Activated CD8-positive, alpha-beta memory T cell treated with anti-CD3 and anti-CD28 coated beads for 36 hours (primary cell): ENCODE measurements around the gene DIP2A. TPM values are rescaled to one million over a fixed set of nuclear protein-coding genes. Genes with fewer than 3 reads are reported as not detected.

Experiments used
- CTCF ChIA-PET: fragments of 350-600 bp; sonication (Branson Sonifier 250); formaldehyde crosslinking; loops from one replicate; lab custom pipeline; 2021; ENCODE audit warnings: antibody characterized with exemption; lab: Charles Lee
- POLR2A ChIA-PET: fragments of 350-600 bp; sonication (Branson Sonifier 250); formaldehyde crosslinking; loops from one replicate; lab custom pipeline; 2021; ENCODE audit warnings: antibody characterized with exemption; lab: Charles Lee
- total RNA-seq, 2 experiments: library from RNA; stranded (reverse); gene quantifications; one replicate each; pipeline ENCODE4 v1.2.3, GENCODE V29; 2021

The DIP2A gene
- total RNA-seq, 2 experiments from 2014 or later: 26.9 to 28.5 TPM

- POLR2A ChIA-PET: interaction anchor here (0.6 kb wide), 1 partner anchor 141 kb away, joined by 3 read pairs; no protein-coding TSS in a partner anchor
- CTCF ChIA-PET: interaction anchor here (0.5 kb wide), 1 partner anchor 74 kb away, joined by 4 read pairs; no protein-coding TSS in a partner anchor
Observed at GRCh38 chr21:46597031-46597430, 138.3 kb downstream of the DIP2A start.

DNA sequence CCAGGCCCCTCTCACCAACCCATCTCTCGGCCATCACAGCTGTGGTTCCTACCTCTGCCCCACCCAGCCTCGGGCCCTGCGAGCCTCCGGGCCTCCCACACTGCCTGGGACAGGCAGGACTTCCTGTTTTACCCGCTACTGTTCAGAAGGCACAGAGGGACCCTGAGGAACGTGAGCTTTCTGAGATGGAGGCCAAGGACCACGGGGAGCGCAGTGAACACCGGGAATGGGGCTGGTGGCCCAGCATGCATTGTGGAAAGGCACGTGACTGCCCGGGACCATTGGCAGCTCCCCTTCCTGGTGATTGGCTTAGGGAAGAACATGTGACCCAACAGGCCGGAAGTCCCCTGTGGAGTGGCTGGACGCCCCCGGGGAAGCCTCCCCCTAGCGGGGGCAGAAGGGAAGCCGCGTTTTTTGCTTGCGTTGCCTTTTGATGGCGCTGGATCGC is 139.2 kb downstream of the DIP2A start:
- CTCF ChIA-PET: no interaction called here
- POLR2A ChIA-PET: no interaction called here

GRCh38 chr21:46598581-46599572 is 140.2 kb downstream of the DIP2A start:
- ChIA-PET POLR2A (no interaction called here), CTCF (no interaction called here)

DNA sequence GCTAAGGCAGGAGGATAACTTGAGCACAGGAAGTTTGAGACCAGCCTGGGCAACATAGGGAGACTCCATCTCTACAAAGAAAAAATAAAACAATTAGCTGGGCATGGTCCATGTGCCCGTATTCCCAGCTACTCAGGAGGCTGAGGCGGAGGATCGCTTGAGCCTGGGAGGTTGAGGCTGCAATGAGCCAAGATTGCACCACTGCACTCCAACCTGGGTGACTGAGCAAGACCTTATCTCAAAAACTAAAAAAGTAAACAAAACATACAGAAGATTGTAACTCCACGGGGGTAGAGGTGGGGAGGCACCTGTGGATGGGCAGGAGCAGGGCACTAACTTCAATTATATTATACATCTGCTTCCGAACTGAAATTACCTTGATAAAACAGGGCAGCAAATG is 141.6 kb downstream of the DIP2A start:
- CTCF ChIA-PET: interaction anchor here (1.0 kb wide), 1 partner anchor 21 kb away, joined by 3 read pairs; no protein-coding TSS in a partner anchor
- POLR2A ChIA-PET: no interaction called here

DNA sequence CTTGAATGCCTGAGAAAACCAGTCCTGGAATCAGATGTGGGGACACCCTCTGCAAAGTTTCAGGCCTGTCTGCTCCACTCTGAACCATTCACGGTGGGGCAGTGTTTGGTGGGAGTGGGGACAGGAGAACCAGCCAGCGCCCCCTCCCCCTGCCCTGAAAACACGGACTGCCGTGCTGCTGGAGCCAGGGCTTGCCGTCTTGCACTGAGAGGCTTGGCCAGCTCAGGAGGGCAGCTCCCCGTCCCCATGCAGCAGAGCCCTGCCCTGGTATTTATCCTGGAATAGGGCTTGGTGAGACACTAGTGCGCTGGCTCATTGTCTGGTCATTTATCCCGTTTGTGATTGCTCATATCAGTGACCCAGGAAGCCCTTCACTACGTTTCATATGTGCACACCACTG is 142.3 kb downstream of the DIP2A start:
- ChIA-PET POLR2A (no interaction called here), CTCF (interaction anchor here (1.0 kb wide), 1 partner anchor 21 kb away, joined by 3 read pairs; no protein-coding TSS in a partner anchor)

DNA sequence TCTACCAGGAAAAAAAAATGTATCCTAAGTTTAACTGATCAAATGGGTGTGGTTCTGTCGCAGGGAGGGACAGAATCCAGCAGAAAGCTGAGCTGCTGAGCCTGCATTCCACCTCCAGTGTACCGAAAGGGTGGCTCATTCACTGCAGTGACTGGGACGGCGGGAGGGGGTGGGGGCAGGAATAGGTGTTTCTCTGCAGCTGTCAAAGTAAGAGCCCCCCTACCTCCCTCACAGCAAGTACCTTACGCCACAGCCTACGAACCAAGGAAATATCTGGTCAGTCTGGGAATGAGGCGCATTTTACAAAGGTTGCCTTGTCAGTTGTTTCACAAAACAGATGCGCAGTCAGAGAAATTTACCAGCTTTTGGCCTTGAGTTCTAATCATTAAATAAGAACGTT is 144.5 kb downstream of the DIP2A start:
- CTCF ChIA-PET: no interaction called here
- POLR2A ChIA-PET: no interaction called here

GRCh38 chr21:46604329-46604974 is 145.8 kb downstream of the DIP2A start:
- ChIA-PET CTCF (no interaction called here), POLR2A (no interaction called here)

DNA sequence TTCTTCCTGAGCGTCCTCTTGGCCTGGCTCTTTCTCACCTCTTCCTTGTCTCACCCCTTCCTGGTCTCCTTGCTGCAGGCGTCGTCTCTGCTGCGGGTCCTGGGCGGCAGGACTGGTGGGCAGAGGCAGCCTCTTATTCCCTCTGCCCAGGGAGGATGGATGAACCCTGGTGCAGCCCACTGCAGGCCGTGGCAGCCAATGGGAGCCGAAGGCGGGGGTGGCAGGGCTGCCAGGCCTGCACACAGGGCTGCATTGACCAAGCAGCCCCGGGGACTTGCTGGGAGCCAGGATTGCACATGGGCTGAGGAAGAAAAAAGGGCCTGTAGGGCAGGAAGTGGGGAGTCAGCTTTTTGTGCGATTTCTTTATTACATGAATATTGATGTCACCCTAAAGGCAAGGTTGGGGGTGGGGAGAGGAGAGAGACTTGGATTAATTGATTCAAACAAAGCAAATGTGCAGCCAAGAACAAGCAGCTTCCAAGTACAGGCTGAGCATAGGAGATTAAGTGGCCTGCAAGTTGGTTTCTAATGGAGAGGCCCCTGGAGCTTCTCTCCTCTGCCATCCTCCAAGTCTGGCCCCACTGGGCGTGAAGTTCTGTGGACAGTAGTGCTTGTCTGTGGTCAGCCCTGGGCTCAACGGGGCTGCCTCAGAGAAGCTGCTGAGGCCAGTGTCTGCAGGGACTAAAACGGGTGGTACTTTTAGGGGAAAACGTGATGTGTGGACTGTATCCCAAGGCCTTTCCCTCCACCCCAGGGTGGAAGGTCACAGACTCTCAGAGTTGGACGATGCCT is 146.5 kb downstream of the DIP2A start, which contains the start of gene S100B:
TSS of gene S100B (minus strand) at position 108 of the 792 bp plus-strand sequence. CDS start 2,667 bp downstream, outside the sequence.
- ChIA-PET POLR2A (no interaction called here), CTCF (no interaction called here)

DNA sequence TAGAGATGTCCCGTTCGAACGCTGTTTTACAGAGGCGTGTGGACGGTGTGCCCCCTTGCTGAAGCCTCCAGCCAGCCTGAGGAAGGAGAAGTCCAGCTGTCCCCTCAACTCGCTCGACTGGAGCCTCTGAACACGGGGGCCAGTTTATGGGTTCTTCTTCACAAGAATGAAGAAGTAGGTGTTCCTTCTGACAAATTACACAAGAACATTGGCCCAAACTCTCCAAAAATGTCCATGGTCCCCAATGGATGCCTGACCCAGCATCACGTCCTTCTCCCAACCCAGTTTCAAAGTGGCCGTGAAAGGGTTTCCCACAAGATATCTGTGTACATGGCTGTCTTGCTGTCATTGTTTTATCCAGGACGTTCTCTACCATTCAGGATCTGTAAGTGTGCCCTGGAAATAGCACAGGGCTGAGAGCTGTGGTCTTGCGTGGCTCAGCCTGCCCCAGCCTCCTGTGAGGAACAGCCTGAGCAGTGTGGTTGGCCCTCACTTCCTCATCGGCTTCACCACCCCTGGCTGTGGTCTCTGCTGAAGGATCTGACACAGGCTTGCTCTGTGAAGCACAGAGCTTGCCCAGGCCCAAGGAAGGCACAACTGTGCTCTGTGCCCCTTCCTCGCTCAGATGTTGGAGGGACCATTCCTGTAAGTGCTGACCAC is 147.2 kb downstream of the DIP2A start:
- CTCF ChIA-PET: no interaction called here
- POLR2A ChIA-PET: no interaction called here

DNA sequence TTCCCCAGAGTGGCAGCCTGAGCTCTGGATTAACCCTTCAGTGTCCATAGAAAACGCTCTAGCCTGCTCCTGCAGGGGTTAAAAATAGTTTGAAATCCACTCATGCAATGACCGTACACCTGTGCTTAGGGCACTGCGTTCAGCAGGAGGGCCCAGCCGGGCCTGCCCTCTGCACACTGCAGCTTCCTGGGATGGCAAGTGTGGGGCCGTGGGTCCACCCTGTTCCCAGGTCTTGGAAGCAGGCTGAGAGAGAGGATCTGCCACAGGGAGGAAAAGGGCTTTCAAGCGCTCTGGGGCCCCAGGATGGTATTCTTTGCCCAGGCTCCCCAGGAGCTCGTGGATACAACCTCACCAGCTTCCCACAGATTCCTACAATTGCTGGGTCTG is 147.7 kb downstream of the DIP2A start:
- ChIA-PET CTCF (no interaction called here), POLR2A (no interaction called here)

DNA sequence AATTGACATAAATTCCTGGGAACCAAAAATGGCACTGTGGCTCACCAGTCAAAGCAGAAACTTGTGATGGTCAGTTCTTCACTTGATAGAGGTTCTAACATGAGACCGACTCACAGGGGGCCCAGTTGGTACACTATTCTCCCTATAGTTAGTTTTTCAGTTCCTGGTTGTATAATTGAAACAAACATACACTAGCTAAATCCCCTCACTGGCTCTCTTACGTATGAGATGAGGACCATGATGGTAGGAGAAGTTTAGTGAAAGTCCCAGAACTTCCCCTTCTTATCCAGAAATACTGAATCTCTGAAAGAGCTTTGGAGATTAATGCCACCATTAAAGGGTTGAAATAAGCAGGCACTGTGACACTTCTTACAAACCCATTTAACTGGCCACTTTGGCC is 148.9 kb downstream of the DIP2A start:
- ChIA-PET POLR2A (interaction anchor here (0.5 kb wide), 1 partner anchor 48 kb away, joined by 4 read pairs; no protein-coding TSS in a partner anchor), CTCF (no interaction called here)

DNA sequence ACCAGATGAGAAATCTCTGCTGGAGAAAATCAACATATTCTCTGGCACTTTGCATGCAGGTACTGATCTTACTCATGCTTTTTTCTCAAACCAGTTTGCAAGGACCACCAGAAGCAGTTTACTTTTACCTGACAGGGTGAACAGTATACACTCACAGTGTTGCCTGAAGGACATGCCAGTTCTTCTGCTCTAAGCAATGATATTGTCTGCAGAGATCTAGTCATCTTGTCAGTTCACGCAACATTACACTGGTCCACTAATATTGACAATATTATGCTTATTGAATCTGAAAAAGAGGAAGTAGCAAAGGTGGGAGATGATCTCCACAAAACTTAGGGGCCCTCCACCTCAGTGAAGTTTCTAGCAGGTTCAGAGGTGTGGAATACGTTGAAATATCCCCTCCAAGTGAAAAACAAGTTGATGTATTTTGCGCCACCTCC is 150.0 kb downstream of the DIP2A start:
- ChIA-PET CTCF (interaction anchor here (1.4 kb wide), 1 partner anchor 57 kb away, joined by 3 read pairs; no protein-coding TSS in a partner anchor), POLR2A (no interaction called here)

GRCh38 chr21:46610018-46610701 is 151.5 kb downstream of the DIP2A start:
- ChIA-PET CTCF (no interaction called here), POLR2A (no interaction called here)

DNA sequence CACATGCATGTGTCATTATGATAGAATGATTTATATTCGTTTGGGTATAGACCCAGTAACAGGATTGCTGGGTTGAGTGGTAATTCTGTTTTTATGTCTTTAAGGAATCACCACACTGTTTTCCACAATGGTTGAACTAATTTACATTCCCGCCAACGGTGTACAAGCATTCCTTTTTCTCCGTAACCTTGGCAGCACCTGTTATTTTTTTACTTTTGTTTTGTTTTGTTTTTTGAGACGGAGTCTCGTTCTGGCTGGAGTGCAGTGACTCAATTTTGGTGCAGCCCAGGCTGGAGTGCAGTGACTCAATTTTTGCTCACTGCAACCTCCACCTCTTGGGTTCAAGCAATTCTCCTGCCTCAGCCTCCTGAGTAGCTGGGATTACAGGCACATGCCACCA is 154.7 kb downstream of the DIP2A start:
- CTCF ChIA-PET: no interaction called here

GRCh38 chr21:46616050-46616449 is 157.4 kb downstream of the DIP2A start:
- ChIA-PET POLR2A (no interaction called here), CTCF (no interaction called here)

More for the DNA sequence above, 154.7 kb downstream of the DIP2A start:
- POLR2A ChIA-PET: no interaction called here

DNA sequence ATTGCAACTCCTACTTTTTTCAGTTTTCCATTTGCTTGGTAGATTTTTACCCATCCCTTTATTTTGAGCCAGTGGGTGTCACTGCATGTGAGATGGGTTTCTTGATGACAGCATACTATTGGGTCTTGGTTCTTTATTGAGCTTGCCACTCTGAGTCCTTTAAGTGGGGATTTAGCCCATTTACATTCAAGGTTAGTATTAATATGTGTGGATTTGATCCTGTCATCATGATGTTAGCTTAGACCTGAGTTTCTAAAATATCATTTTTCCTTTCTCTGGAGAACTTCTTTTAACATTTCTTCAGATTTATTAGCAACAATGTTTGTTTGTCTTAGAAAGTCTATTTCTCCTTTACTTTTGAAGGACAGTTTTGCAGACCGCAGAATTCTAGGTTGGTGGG is 158.0 kb downstream of the DIP2A start:
- CTCF ChIA-PET: no interaction called here
- POLR2A ChIA-PET: no interaction called here

GRCh38 chr21:46617267-46618051 is 158.8 kb downstream of the DIP2A start:
- POLR2A ChIA-PET: no interaction called here
- CTCF ChIA-PET: no interaction called here
